WERI-Rb-1 (cell line): ENCODE results near the gene CD47.
A peak's percentile ranks its signal among the peaks of the same experiment; 100 is the strongest.

Experiments used
- DNase-seq: peaks from one replicate; pipeline ENCODE4 v3.0.0-alpha.2; 2020
- H3K27ac ChIP-seq: fragments of 250-450 bp; sonication (Bioruptor Pico); 2 replicates; pipeline ENCODE4 v1.5.1; 2020; ENCODE audit warnings: mild to moderate bottlenecking, moderate library complexity
- H3K27me3 ChIP-seq: fragments of 250-450 bp; sonication (Bioruptor Pico); 2 replicates; pipeline ENCODE4 v1.5.1; 2021; ENCODE audit warnings: mild to moderate bottlenecking, low read depth, moderate library complexity; ENCODE audit not compliant: insufficient read depth, severe bottlenecking
- H3K36me3 ChIP-seq: fragments of 250-450 bp; sonication (Bioruptor Pico); 2 replicates; pipeline ENCODE4 v1.5.1; 2020; ENCODE audit warnings: mild to moderate bottlenecking, moderate library complexity
- H3K4me3 ChIP-seq: 2 replicates; pipeline ENCODE4 v1.5.1; 2011; ENCODE audit warnings: low read depth, mild to moderate bottlenecking, control low read depth, low read length
- H3K9me3 ChIP-seq: fragments of 250-450 bp; sonication (Bioruptor Pico); 2 replicates; pipeline ENCODE4 v1.5.1; 2021; ENCODE audit warnings: mild to moderate bottlenecking, moderate library complexity; ENCODE audit not compliant: severe bottlenecking
- CTCF ChIP-seq: IDR thresholded peaks from 2 replicates; pipeline ENCODE4 v1.5.1; 2011; ENCODE audit warnings: low read depth, mild to moderate bottlenecking, control low read depth, inconsistent platforms, low read length

CD47 gene

GRCh38 chr3:108103886-108104797 lies 13.3 kb upstream of the CD47 start:
- Histone ChIP-seq H3K27me3 (no peaks in the 10 kb centered on the region), H3K4me3 (no peak overlapping the region), H3K27ac (no peak overlapping the region), H3K36me3 (no peaks in the 10 kb centered on the region), H3K9me3 (no peaks in the 10 kb centered on the region)
- no peak for TF ChIP-seq CTCF
- DNase-seq: no peak

- Histone ChIP-seq H3K4me3 (no peak overlapping the region), H3K36me3 (no peaks in the 10 kb centered on the region), H3K9me3 (no peaks in the 10 kb centered on the region), H3K27ac (no peak overlapping the region), H3K27me3 (no peaks in the 10 kb centered on the region)
- DNase-seq: no peak
- no peak for TF ChIP-seq CTCF
These were observed 12.4 kb upstream of the CD47 start for GRCh38 chr3:108103040-108103751.

- Histone ChIP-seq H3K4me3 (no peak overlapping the region), H3K27ac (no peak overlapping the region), H3K27me3 (no peaks in the 10 kb centered on the region), H3K36me3 (no peaks in the 10 kb centered on the region), H3K9me3 (no peaks in the 10 kb centered on the region)
- no peak for TF ChIP-seq CTCF
- no peak for DNase-seq
These were observed 11.7 kb upstream of the CD47 start for GRCh38 chr3:108102420-108103039.

- no peaks in the 10 kb centered on the region for H3K9me3 ChIP-seq
- no peaks in the 10 kb centered on the region for H3K27me3 ChIP-seq
- TF ChIP-seq CTCF: no peak
- no peaks in the 10 kb centered on the region for H3K36me3 ChIP-seq
- H3K4me3 ChIP-seq: no peak overlapping the region
- no peak for DNase-seq
- H3K27ac ChIP-seq: no peak overlapping the region
These were observed 10.3 kb upstream of the CD47 start for GRCh38 chr3:108100906-108101660.

- no peaks in the 10 kb centered on the region for H3K36me3 ChIP-seq
- no peaks in the 10 kb centered on the region for H3K27me3 ChIP-seq
- no peak for TF ChIP-seq CTCF
- H3K4me3 ChIP-seq: no peak overlapping the region
- no peak overlapping the region for H3K27ac ChIP-seq
- H3K9me3 ChIP-seq: no peaks in the 10 kb centered on the region
- peak; percentile 31 for DNase-seq
These were observed 9.0 kb upstream of the CD47 start for GRCh38 chr3:108099679-108100428.
